Measurements from ENCODE around the gene S100A5. TPM values are rescaled to one million over a fixed set of nuclear protein-coding genes. Genes with fewer than 3 reads are reported as not detected.

Gene S100A5
- total RNA-seq, 6 experiments from 2014 or later: not detected

- no peak for DNase-seq
- no peaks in the 10 kb centered on the region for H3K9me3 ChIP-seq
- 56% methylated on average over 2 of the region's 2 CpGs for WGBS (ENCODE audit: insufficient coverage, low coverage, low lambda C conversion rate, missing lambda C conversion rate)
- no peak overlapping the region for H3K4me3 ChIP-seq
- no peaks in the 10 kb centered on the region for H3K36me3 ChIP-seq
- no peaks in the 10 kb centered on the region for H3K27me3 ChIP-seq
- no peak overlapping the region for H3K27ac ChIP-seq
- TF ChIP-seq POLR2A (IDR thresholded peaks at IDR 0.05) (no peak), CTCF (IDR thresholded peaks at IDR 0.05) (no peak)
- H3K4me1 ChIP-seq: no peaks in the 10 kb centered on the region
- peak in 1 of 4 donors; percentile 25 for ATAC-seq
- intact Hi-C loops (cut with DNase I): no loop called here
Observed at GRCh38 chr1:153553830-153554541, 13.3 kb upstream of the S100A5 start.

GRCh38 chr1:153553096-153553495 lies 12.4 kb upstream of the S100A5 start:
- no peaks in the 10 kb centered on the region for H3K9me3 ChIP-seq
- no peaks in the 10 kb centered on the region for H3K27me3 ChIP-seq
- no peak for DNase-seq
- TF ChIP-seq CTCF (IDR thresholded peaks at IDR 0.05) (no peak), POLR2A (IDR thresholded peaks at IDR 0.05) (no peak)
- no peak for ATAC-seq
- no peaks in the 10 kb centered on the region for H3K36me3 ChIP-seq
- 94% methylated on average over 3 of the region's 12 CpGs for WGBS (ENCODE audit: insufficient coverage, low coverage, low lambda C conversion rate, missing lambda C conversion rate)
- intact Hi-C loops (cut with DNase I): no loop called here
- no peak overlapping the region for H3K27ac ChIP-seq
- H3K4me1 ChIP-seq: no peaks in the 10 kb centered on the region
- H3K4me3 ChIP-seq: no peak overlapping the region

- intact Hi-C loops (cut with DNase I): no loop called here
- Histone ChIP-seq H3K27me3 (no peaks in the 10 kb centered on the region), H3K4me1 (no peaks in the 10 kb centered on the region), H3K4me3 (no peak overlapping the region), H3K9me3 (no peaks in the 10 kb centered on the region), H3K27ac (no peak overlapping the region), H3K36me3 (no peaks in the 10 kb centered on the region)
- 80% methylated on average over 4 of the region's 8 CpGs for WGBS (ENCODE audit: insufficient coverage, low coverage, low lambda C conversion rate, missing lambda C conversion rate)
- DNase-seq: no peak
- TF ChIP-seq POLR2A (IDR thresholded peaks at IDR 0.05) (no peak), CTCF (IDR thresholded peaks at IDR 0.05) (no peak)
- no peak for ATAC-seq
Observed at GRCh38 chr1:153552335-153552734, 11.6 kb upstream of the S100A5 start.

DNA sequence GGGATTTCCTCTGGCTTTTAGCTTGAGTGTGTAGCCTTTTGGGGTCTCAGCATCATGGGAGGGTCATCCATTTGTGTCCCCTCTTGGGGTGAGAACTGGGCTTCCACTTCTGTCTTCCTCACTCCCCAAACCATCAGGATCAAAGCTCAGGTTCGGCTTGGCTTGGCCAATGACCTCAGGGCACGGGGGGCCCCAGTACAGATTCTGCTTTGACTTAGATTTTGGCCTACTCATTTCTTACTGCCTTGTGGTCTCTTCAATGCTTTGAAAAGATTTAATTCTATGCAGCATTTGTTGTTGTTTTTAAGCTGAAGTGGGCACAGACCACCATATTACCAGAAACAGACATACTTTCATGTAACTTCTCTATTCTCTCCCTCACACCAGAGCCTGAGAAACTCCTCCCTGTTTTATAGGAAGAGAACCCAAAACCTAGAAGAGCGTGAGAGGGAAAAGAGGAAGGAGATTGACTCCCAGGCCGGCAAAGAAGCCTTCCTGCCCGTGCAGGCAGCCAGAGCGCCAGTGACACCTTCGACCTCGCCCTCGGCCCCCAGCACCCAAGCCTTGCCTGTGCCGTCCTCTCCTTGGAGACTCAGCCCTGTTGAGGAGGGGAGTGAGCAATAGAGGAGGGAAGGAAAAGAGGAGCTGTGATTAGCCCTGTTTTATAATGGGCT lies 10.2 kb upstream of the S100A5 start:
- no peak overlapping the region for H3K27ac ChIP-seq
- no peaks in the 10 kb centered on the region for H3K4me1 ChIP-seq

More for the DNA sequence above, 10.2 kb upstream of the S100A5 start:
- TF ChIP-seq CTCF (IDR thresholded peaks at IDR 0.05) (no peak), POLR2A (IDR thresholded peaks at IDR 0.05) (no peak)
- Histone ChIP-seq H3K27me3 (no peaks in the 10 kb centered on the region), H3K4me3 (no peak overlapping the region), H3K9me3 (no peaks in the 10 kb centered on the region), H3K36me3 (no peaks in the 10 kb centered on the region)
- WGBS (ENCODE audit: insufficient coverage, low coverage, low lambda C conversion rate, missing lambda C conversion rate): 67% methylated on average over 10 of the region's 10 CpGs
- DNase-seq (no peak), ATAC-seq (peak in 1 of 4 donors; percentile 46)
- intact Hi-C loops (cut with DNase I): no loop called here
